AG04450 (cell line): Measurements from ENCODE around the gene CNTLN. TPM values are rescaled to one million over a fixed set of nuclear protein-coding genes. Genes with fewer than 3 reads are reported as not detected.

ENCODE experiments used
- CTCF ChIA-PET: fragments of 300-600, 350-600 bp; formaldehyde crosslinking; extraction: SDS; loops from one replicate; lab custom pipeline; 2022; ENCODE audit warnings: antibody characterized with exemption, inconsistent platforms; lab: Charles Lee
- POLR2A ChIA-PET: fragments of 350-600 bp; formaldehyde crosslinking; extraction: SDS; loops from one replicate; lab custom pipeline; 2021; ENCODE audit warnings: antibody characterized with exemption, inconsistent platforms; lab: Yijun Ruan, JAX
- DNase-seq: peaks from one replicate; pipeline ENCODE4 v3.0.0-alpha.2; 2011; ENCODE audit warnings: low read depth, low spot score
- H3K27ac ChIP-seq: one replicate; pipeline ENCODE4 v1.5.1; 2012; ENCODE audit warnings: low read depth, low read length, control low read depth
- H3K27me3 ChIP-seq: one replicate; pipeline ENCODE4 v1.6.0; 2012; ENCODE audit warnings: low read length; ENCODE audit not compliant: control insufficient read depth, insufficient read depth
- H3K4me3 ChIP-seq: 2 replicates; pipeline ENCODE4 v1.5.1; 2011; ENCODE audit warnings: mild to moderate bottlenecking, low read depth, low read length, control low read depth
- H3K9me3 ChIP-seq: 2 replicates; pipeline ENCODE4 v1.5.1; 2012; ENCODE audit warnings: low read length; ENCODE audit not compliant: control insufficient read depth, insufficient read depth
- polyA minus RNA-seq: library from RNA; depleted of rRNA, polyadenylated mRNA; stranded (reverse); fragments of >200 nt; gene quantifications from 2 replicates; pipeline ENCODE4 v1.2.3, GENCODE V29; 2011; rRNA and poly(A)+ RNA removed
- polyA plus RNA-seq: library from polyadenylated mRNA; depleted of rRNA; stranded (reverse); fragments of >200 nt; gene quantifications from 2 replicates; pipeline ENCODE4 v1.2.3, GENCODE V29; 2011; rRNA removed
- TF ChIP-seq, protein P1 (sequence below): IDR thresholded peaks from 2 replicates; pipeline ENCODE4 v1.5.1; 2011; ENCODE audit warnings: low read depth, low read length, control low read depth, inconsistent platforms

The CNTLN gene, protein sequence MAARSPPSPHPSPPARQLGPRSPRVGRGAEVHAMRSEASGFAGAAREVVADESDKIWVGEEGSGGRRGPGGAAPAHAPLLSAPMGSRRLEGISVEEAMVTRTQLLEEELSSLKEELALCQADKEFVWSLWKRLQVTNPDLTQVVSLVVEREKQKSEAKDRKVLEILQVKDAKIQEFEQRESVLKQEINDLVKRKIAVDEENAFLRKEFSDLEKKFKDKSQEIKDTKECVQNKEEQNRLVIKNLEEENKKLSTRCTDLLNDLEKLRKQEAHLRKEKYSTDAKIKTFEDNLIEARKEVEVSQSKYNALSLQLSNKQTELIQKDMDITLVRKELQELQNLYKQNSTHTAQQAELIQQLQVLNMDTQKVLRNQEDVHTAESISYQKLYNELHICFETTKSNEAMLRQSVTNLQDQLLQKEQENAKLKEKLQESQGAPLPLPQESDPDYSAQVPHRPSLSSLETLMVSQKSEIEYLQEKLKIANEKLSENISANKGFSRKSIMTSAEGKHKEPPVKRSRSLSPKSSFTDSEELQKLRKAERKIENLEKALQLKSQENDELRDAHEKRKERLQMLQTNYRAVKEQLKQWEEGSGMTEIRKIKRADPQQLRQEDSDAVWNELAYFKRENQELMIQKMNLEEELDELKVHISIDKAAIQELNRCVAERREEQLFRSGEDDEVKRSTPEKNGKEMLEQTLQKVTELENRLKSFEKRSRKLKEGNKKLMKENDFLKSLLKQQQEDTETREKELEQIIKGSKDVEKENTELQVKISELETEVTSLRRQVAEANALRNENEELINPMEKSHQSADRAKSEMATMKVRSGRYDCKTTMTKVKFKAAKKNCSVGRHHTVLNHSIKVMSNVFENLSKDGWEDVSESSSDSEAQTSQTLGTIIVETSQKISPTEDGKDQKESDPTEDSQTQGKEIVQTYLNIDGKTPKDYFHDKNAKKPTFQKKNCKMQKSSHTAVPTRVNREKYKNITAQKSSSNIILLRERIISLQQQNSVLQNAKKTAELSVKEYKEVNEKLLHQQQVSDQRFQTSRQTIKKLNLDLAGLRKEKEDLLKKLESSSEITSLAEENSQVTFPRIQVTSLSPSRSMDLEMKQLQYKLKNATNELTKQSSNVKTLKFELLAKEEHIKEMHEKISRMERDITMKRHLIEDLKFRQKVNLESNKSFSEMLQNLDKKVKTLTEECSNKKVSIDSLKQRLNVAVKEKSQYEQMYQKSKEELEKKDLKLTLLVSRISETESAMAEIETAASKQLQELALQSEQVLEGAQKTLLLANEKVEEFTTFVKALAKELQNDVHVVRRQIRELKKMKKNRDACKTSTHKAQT (N-terminal part only)
- polyA plus RNA-seq: 7.1 and 11.7 TPM in 2 replicates
- polyA minus RNA-seq: 5.5 and 11.3 TPM in 2 replicates

GRCh38 chr9:17134396-17135294, at the start of gene CNTLN:
Gene CNTLN, plus strand, starts transcription at chr9:17135040. Its CDS starts 26 bp downstream, at chr9:17135066.
- H3K4me3 ChIP-seq: peak within 1 kb of the TSS; percentile 85
- POLR2A ChIA-PET: no interaction called here
- no peaks in the 10 kb centered on the region for H3K27me3 ChIP-seq
- CTCF ChIA-PET: interaction anchor here (1.6 kb wide), 1 partner anchor 18 kb away, joined by 4 read pairs; no protein-coding TSS in a partner anchor
- TF ChIP-seq, protein P1, sequence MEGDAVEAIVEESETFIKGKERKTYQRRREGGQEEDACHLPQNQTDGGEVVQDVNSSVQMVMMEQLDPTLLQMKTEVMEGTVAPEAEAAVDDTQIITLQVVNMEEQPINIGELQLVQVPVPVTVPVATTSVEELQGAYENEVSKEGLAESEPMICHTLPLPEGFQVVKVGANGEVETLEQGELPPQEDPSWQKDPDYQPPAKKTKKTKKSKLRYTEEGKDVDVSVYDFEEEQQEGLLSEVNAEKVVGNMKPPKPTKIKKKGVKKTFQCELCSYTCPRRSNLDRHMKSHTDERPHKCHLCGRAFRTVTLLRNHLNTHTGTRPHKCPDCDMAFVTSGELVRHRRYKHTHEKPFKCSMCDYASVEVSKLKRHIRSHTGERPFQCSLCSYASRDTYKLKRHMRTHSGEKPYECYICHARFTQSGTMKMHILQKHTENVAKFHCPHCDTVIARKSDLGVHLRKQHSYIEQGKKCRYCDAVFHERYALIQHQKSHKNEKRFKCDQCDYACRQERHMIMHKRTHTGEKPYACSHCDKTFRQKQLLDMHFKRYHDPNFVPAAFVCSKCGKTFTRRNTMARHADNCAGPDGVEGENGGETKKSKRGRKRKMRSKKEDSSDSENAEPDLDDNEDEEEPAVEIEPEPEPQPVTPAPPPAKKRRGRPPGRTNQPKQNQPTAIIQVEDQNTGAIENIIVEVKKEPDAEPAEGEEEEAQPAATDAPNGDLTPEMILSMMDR: no peak
- peak; percentile 83 for DNase-seq
- H3K27ac ChIP-seq: peak within 1 kb of the TSS; percentile 69
- no peaks in the 10 kb centered on the region for H3K9me3 ChIP-seq

GRCh38 chr9:17088566-17088965, 46.3 kb upstream of the CNTLN start:
- no peak for DNase-seq
- TF ChIP-seq, protein P1: no peak
- POLR2A ChIA-PET: no interaction called here
- Histone ChIP-seq H3K27me3 (no peaks in the 10 kb centered on the region), H3K9me3 (no peaks in the 10 kb centered on the region), H3K27ac (no peak overlapping the region), H3K4me3 (no peak overlapping the region)
- CTCF ChIA-PET: no interaction called here

DNA sequence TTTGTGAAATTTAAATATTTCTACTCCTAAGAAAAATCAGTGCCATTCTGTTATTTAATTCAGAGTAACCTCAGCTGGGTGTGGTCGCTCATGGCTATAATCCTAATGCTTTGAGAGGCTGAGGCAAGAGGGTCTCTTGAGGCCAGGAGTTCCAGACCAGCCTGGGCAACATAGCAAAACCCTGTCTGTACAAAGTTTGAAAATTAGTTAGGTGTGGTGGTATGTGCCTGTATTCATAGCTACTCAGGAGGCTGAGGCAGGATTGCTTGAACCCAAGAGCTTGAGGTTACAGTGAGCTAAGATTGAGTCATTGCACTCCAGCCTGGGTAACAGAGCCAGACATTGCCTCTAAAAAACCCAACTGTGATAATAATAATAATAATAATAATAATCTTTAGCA, 44.8 kb upstream of the CNTLN start:
- CTCF ChIA-PET: interaction anchor here (1.1 kb wide), 1 partner anchor 27 kb away, joined by 3 read pairs; no protein-coding TSS in a partner anchor
- no peaks in the 10 kb centered on the region for H3K27me3 ChIP-seq
- TF ChIP-seq, protein P1: no peak
- no peak for DNase-seq
- no peak overlapping the region for H3K4me3 ChIP-seq
- POLR2A ChIA-PET: no interaction called here
- no peak overlapping the region for H3K27ac ChIP-seq
- no peaks in the 10 kb centered on the region for H3K9me3 ChIP-seq

DNA sequence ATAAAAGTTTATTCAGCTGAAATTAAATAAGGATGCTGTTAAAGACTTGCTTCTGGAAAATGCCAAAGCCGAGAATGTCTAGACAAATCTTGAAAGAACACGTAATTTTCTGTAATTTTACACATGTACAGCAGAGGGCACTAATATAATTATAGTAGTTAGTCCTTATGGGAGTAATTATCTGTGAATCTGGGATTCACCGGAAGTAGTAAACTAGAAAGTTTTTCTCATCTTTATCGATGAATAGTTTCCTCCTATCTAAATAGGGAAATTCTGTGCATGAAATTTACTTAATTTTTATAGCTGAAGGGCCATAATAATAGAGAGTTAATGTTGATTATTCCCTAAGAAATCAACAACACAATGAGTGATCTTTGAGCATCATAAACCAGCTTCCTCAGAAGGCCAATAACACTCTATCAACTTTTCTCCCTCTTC, 18.4 kb upstream of the CNTLN start:
- Histone ChIP-seq H3K27me3 (no peaks in the 10 kb centered on the region), H3K9me3 (no peaks in the 10 kb centered on the region; the same call in 1 of the 2 replicates), H3K27ac (no peak overlapping the region), H3K4me3 (no peak overlapping the region)
- TF ChIP-seq, protein P1: peak; percentile 40
- POLR2A ChIA-PET: no interaction called here
- CTCF ChIA-PET: interaction anchor here (0.6 to 7.4 kb wide), 40 partner anchors 9 to 1646 kb away, joined by 3 to 91 read pairs (median 3); no protein-coding TSS in a partner anchor
- no peak for DNase-seq
